Measurements from ENCODE around the gene NR2F1-AS1.
"Not testable (repeated sequence)": the region's sequence is repeated elsewhere in the genome, so short reads cannot be mapped to it uniquely, and the experiment has no call there.

NR2F1-AS1 gene

DNA sequence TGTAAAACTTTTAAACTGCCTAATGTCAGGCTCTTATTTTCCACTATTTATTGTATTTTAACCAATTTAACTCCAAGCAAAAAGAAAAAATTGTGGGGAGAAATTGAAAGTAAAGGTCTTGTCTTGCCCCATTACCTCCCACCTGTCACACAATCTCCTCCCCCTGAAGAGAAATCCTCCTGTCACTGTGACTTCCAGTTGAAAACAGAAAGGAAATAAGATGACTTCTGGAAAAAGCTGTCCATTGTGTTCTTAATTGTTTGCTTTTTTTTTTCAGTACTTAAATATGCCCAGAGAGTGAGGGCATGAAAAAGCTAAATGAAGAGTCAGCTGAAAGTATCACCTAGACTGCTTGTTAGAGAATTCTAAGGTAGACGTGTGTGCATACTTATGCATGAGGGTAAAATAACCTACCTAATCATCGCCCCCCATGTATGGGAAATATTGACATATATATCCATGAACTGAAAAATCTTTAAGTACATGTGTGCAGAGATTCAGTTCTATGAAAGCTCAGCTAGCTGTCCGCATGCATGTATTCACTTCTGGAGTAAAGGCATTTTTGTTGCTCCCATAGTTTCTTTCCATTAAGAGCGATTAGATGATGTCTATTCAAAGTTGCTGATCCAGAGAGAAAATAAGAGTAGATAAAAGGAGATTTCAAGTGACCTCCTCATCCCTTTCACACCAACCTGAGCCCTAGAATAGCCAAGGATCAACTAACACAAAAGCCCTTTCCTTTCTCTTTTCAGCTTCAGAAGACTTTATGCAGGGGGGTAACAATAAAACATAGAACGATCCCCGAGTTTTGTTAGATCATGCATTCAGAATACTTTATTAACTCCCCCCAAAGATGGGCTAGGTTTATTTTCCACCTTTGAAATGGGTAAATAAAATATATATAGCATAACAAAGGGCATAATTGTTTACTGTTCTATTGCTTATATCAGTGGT lies 5.3 kb downstream of the NR2F1-AS1 start:
- no peak for DNase-seq

GRCh38 chr5:93574491-93575305 lies 6.3 kb downstream of the NR2F1-AS1 start:
- no peak for DNase-seq

DNA sequence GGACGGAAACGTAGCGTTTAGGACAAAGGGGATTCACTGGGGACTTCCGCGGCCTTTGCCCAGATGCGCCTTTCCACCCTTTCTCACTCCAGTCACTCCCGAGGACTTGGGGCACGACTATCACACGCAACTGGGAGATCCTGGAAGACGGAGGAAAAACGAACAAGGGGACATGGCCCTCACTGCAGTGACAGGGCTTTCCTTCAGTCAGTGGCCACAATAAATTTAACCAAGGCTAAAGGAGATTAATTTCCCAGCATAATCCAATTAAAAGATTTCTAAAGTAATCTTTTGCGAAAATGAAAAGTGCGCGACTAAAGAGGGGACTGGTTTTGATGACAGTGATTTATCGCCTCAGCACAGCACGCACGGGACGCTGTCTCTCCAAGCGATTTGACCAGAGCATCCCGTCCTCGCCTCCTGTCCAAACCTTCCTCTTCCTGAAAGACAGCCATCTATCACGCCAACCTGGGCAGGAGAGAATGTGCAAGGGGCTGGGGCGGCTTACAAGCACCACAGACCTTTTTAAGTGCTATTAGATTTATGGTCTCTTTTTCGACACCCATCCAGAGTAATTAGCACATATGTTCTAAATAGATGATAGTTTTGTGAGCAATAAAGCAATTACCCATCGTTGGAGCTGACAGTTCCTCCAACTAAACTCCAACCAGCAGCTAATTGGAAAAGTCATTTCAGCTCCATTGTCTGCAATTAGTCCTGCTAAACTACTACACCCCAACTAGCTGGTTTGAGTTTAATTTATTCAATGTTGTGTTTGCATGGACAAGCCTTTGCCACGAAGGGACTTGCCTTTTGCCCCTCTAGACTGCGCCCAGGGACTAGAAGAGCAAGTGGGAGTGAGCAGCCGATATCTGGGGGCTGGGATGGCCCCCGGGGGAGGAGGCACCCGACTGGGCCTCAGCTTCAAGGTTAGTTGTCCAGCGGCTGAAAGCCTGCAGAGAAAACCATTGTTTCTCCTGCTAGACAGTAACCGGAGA lies 7.4 kb downstream of the NR2F1-AS1 start:
- DNase-seq, result no peak

- no peak for DNase-seq
Observed at GRCh38 chr5:93572608-93573353, 8.2 kb downstream of the NR2F1-AS1 start.

DNA sequence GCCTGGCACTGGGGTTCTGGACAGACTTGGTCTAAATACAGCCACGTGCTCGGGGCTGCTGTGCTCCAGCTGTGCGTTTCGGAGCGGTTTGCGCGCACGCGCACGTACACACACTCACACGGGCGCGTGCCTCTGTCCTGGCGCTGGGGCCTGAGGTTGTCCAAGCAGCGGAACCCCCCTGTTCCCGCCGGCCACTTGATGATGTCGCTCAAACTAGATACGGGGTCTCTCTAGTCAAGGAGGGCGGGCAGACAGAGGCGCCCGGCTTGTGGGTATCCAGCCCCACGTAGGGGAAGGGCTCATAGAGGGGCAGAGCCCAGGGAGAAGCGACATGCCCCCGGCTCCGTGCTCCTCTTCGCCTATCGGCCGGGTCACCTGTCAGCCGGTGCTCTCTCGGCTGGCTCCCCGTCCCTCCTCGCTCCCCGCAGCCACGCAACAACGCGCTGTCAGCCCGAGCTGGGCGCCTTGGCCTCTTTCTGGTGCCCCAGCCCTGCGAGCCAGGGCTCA lies 8.9 kb downstream of the NR2F1-AS1 start:
- DNase-seq, result no peak

DNA sequence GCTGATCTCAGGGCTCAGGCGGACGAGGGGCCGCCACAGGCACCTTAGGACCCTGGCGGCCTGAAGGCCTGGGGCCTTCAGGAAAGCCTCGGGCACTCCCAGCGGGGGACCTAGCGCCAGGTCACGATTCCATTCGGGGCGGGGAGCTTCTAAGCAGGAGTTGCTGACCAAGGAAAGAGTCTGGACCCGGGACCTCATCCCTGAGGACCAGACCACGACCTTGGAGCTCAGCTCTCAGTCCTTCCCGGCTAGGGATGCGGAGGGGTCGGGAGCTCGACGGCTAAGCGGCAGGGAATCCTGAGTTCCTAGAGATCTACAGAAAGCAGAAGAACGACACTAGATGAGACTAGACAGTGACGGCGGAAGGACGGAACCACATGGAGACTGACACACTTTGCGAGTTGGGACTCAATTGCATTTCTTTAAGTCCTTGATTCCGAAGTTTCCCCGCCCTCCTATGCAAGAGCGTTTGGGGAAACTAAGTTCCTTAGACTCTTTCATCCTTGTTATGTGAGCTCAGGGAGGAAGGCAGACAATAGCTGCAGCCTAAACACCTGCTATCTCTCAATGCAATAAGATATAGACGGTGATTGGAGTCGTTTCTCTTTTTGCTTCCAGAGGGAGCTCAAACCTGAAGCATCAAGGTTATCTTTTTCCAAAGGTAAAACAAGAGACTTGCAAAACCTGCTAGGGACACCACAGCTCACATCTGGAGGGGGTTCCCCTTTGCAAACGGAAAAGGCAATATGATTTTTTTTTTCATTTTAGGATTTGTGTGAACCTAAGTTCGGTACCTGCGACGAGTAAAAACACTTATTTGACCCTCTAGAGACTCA lies 9.7 kb downstream of the NR2F1-AS1 start:
- no peak for DNase-seq

DNA sequence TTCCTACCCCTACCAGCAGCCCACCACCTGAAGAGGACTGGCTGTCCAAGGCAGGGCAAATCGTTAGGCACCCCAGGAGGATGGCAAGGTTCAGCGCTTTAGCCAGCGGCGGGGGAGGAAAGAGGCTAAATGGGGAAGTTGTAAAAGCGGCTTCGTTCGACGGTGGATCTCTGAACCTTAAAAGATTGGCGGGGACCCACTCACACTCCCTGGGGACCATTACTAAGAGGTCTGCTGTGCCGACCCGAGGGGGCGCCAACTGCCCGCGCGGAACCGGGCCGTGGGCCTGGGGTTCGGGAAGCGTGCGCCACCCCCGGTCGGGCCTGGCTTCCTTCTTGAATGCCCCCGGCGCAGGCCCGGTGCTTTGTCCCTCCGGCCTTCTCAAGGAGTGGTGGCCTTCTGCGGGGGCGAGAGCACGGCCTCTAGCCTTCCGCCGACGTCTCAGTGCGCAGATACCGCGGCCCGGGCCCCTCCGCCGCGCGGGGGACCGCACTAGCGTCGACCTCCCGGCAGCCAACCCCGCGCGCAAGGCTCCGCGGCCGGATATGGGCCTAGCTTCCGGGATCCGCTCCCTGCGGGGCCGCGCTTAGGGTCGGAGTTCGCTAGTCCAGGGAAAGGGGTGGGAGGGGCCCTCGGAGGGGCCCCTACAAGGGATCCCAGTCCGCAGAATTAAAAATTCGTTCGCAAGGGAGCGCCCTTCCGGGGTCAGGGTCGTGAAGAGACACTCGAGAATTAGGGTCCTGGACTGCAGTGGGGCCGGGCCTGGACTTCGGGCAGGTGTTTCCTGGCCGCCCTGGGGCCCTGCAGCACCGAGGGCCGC lies 10.5 kb downstream of the NR2F1-AS1 start:
- no peak for DNase-seq

DNA sequence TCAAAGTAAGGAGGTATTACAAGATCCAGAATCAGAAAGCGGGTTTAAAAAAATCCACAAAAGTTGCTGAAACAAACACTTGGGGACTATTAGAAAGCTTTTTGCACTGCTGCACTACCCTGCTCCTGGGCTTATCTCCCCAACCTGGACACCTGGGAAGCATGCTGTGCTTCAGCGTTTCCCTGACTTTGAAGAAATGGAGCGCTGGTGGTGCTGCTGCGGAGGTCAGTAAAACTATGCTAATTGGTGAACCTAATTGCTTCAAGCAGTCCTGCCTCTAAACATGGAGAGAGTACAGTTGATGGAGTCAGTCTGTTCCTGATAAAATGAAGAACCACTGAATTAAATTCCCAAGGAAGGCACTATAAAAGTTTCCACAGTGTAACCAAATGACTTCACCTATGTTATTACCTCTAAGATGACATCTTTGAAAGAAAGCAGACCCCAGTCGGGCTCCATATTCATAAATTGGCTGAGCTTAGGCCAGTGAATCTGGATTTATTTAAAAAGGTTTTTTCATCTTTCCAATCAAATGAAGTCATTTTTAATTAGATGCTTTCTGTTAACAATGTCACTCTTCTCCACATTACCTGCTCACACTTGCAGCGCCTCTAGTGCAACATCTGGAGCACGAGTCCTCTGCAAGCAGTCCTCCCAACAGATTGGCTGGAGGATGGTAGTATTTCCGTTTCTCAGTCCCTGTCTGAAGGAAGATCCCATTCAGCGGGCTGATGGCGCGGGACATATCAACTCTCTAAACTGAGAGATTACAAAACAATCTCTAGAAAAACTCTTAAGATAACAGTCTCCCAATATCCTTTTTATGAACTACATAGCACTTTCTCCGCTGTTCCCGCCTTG lies 11.5 kb downstream of the NR2F1-AS1 start:
- no peak for DNase-seq

- no peak for DNase-seq
Observed at GRCh38 chr5:93567424-93567823, 13.6 kb downstream of the NR2F1-AS1 start.

DNA sequence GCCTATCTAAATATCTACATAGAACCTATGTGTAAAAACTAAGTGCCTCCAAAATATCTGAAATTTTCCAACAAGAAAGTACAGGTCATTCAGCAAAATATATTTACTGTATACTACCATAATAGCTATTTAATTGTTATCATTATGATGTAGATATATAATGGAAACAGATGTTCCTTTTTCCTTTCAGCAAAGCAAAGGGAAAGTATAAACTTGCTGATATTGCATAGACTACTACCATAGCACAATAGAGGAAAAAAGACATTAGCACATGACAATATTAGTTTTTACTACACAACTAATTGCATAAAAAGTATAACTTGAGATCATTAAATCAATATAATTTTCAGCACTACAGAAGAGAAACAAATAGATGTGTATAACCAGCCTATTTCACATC lies 14.9 kb downstream of the NR2F1-AS1 start:
- no peak for DNase-seq

DNA sequence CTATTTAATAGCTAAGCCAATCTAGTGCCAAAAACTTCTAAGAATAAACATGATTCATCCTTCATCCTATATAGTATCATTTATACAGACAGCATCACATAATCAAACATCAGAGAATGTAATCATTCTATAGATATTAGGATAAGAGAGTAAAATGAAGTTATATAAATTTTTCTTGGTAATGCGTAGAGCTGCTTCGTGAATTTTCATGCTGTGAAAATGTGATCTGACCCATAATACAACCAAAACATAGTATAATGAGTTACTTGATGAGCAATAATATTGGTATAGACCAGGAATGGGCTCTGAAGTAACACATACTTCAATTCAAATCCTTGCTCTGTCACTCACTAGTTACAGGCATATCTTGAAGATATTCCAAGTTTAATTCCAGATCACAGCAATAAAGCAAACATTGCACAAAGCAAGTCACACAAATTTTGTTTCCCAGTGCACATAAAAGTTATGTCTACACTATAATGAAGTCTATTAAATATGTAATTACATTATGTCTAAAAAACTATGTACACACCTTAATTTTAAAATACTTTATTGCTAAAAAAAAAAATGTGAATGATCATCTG lies 23.9 kb downstream of the NR2F1-AS1 start:
- DNase-seq, result no peak

GRCh38 chr5:93549594-93549993 lies 31.4 kb downstream of the NR2F1-AS1 start:
- DNase-seq, result not testable (repeated sequence)

- no peak for DNase-seq
Observed at GRCh38 chr5:93545872-93546271, 35.1 kb downstream of the NR2F1-AS1 start.

DNA sequence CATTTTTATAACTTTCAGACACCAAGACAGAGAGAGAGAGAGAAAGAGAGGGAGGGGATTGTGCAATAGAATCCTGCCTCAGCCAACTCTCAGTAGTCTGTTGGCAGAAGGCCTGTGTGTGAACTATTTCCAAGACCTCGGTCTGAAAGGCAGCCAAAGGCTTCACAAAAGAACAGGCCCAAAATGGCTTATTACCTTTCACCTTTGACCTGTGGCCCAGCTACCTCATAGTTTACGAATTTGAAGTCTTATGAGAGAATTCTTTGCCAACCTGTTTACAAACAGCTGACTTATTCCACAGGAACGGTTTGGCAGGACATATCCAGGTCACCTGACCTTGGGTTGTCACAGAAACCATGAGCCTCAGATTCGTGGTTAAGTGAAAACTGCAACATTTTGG lies 48.6 kb downstream of the NR2F1-AS1 start:
- no peak for DNase-seq

- DNase-seq, result not testable (repeated sequence)
Observed at GRCh38 chr5:93521815-93522214, 59.2 kb downstream of the NR2F1-AS1 start.

GRCh38 chr5:93519740-93520139 lies 61.3 kb downstream of the NR2F1-AS1 start:
- DNase-seq, result no peak

DNA sequence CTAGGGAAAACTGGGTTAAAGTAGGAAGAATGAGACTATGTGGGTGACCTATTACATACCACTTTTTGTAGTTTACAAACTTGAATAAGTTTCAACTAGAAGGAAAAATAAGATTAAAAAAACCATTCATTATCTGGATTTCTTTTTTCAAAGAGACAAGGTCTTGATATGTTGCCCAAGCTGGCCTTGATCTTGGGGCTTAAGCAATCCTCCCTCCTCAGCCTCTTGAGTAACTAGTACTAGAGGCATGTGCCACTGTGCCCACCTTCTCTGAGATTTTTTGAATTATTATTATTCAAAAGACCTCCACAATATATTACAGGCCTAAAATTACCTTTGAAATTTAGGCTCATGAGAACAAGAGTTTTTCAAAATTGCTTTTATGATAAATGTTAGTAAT lies 63.2 kb downstream of the NR2F1-AS1 start:
- no peak for DNase-seq

DNA sequence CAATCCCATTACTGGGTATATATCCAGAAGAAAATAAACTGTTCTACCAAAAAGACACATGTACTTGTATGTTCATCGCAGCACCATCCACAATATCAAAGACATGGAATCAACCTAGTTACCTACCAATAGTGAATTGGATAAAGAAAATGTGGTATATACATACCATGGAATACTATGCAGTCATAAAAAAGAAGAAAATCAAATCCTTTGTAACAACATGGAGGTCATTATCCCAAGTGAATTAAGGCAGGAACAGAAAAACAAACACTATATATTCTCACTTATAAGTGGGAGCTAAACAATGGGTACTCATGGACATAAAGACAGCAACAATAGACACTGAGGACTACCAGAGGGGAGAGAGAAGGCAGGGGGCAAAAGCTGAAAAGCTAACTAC lies 67.7 kb downstream of the NR2F1-AS1 start:
- DNase-seq, result no peak

Measured in SHP77 (cell line).